HCT116 (cell line): ENCODE data around the gene TNFRSF18. TPM values are rescaled to one million over a fixed set of nuclear protein-coding genes. Genes with fewer than 3 reads are reported as not detected.

Source experiments
- ATAC-seq: fragments of 200-7000 bp; cut with Tn5 transposase; 2 replicates; pipeline ENCODE4 v1.9.1; 2020; ENCODE audit warnings: mild to moderate bottlenecking, moderate library complexity
- BruUV-seq: library from RNA; stranded (reverse); fragments of 400-500 nt; replicated peaks from 2 replicates; lab custom pipeline; 2021; lab: Mats Ljungman, UMichigan
- CTCF ChIA-PET: fragments of 300-600 bp; sonication (Branson Sonifier 250); formaldehyde crosslinking; loops from one replicate; lab custom pipeline; 2021; ENCODE audit warnings: antibody characterized with exemption; lab: Charles Lee
- POLR2A ChIA-PET: fragments of 300-600, 350-600 bp; sonication (Branson Sonifier 250); formaldehyde crosslinking; loops from one replicate; lab custom pipeline; 2021; ENCODE audit warnings: antibody characterized with exemption; lab: Charles Lee
- RAD21 ChIA-PET, 2 experiments: fragments of 300-600 bp; sonication (Branson Sonifier 250); formaldehyde crosslinking; loops; one replicate each; lab custom pipeline; 2023; ENCODE audit warnings: low total read pairs in 2 of 2; ENCODE audit not compliant: uncharacterized antibody in 2 of 2, unreplicated experiment in 2 of 2, low non-redundant PET in 1 of 2; lab: Charles Lee
- DNase-seq: peaks from one replicate; pipeline ENCODE4 v3.0.0-alpha.2; 2010; ENCODE audit warnings: low read depth, low spot score
- H2AFZ ChIP-seq: fragments of 200-600 bp; shearing (Covaris generic), sonication (generic); 2 replicates; pipeline ENCODE4 v1.6.1; 2017; ENCODE audit warnings: low read depth, mixed run types, mixed read lengths, antibody characterized with exemption, low read length; ENCODE audit not compliant: poor library complexity, severe bottlenecking
- H3K27ac ChIP-seq: 2 replicates; pipeline ENCODE4 v1.5.1; 2012; ENCODE audit warnings: low read depth, low read length
- H3K27me3 ChIP-seq: fragments of 200-600 bp; sonication (generic); 2 replicates; pipeline ENCODE4 v1.6.1; 2016; ENCODE audit warnings: mixed run types, low read length, mixed read lengths; ENCODE audit not compliant: insufficient read depth
- H3K36me3 ChIP-seq, 2 experiments: fragments of 200-500 bp in 1 of 2; fragments of 200-600 bp in 1 of 2; sonication (Bioruptor generic) in 1 of 2; sonication (generic) in 1 of 2; 2 replicates each; pipeline versions ENCODE4 v1.5.1 to v1.6.1; 2014 to 2016; ENCODE audit warnings: low read length in 2 of 2, inconsistent platforms in 1 of 2, mixed read lengths in 1 of 2, mixed run types in 1 of 2; ENCODE audit not compliant: insufficient read depth in 2 of 2, control insufficient read depth in 1 of 2
- H3K4me1 ChIP-seq, 2 experiments: fragments of 200-600 bp in 1 of 2; sonication (generic) in 1 of 2; 2 replicates each; pipeline versions ENCODE4 v1.5.1 to v1.6.1; 2012 to 2017; ENCODE audit warnings: low read length in 2 of 2, inconsistent platforms in 1 of 2, mild to moderate bottlenecking in 1 of 2, mixed read lengths in 1 of 2, mixed run types in 1 of 2, moderate library complexity in 1 of 2; ENCODE audit not compliant: insufficient read depth in 2 of 2, control insufficient read depth in 1 of 2
- H3K4me2 ChIP-seq: fragments of 200-600 bp; sonication (generic); 2 replicates; pipeline ENCODE4 v1.6.1; 2017; ENCODE audit warnings: mixed run types, low read length, mixed read lengths
- H3K4me3 ChIP-seq, 2 experiments: fragments of 200-600 bp in 1 of 2; sonication (generic) in 1 of 2; replicated peaks in 1 of 2; 2 replicates each; pipeline ENCODE4 v1.5.1; 2011 to 2016; ENCODE audit warnings: low read length in 2 of 2, control low read depth in 1 of 2, low read depth in 1 of 2, mild to moderate bottlenecking in 1 of 2, mixed read lengths in 1 of 2, mixed run types in 1 of 2
- H3K79me2 ChIP-seq: fragments of 200-600 bp; sonication (generic); 2 replicates; pipeline ENCODE4 v1.6.1; 2017; ENCODE audit warnings: mild to moderate bottlenecking, mixed run types, low read length, moderate library complexity, mixed read lengths; ENCODE audit not compliant: insufficient read depth
- H3K9ac ChIP-seq: fragments of 200-600 bp; sonication (generic); 2 replicates; pipeline ENCODE4 v1.6.1; 2016; ENCODE audit warnings: low read length, mixed read lengths
- H3K9me2 ChIP-seq: fragments of 200-600 bp; sonication (generic), shearing (Covaris generic); 2 replicates; pipeline ENCODE4 v1.6.1; 2017; ENCODE audit warnings: mixed run types, mild to moderate bottlenecking, moderate library complexity; ENCODE audit not compliant: insufficient read depth
- H3K9me3 ChIP-seq, 2 experiments: fragments of 200-500 bp in 1 of 2; fragments of 200-600 bp in 1 of 2; sonication (Bioruptor generic) in 1 of 2; sonication (generic) in 1 of 2; 2 replicates each; pipeline ENCODE4 v1.6.1; 2014 to 2017; ENCODE audit warnings: low read length in 2 of 2, mixed read lengths in 2 of 2, inconsistent platforms in 1 of 2, low read depth in 1 of 2, mild to moderate bottlenecking in 1 of 2, mixed run types in 1 of 2, moderate library complexity in 1 of 2; ENCODE audit not compliant: control insufficient read depth in 1 of 2, insufficient read depth in 1 of 2
- H4K20me1 ChIP-seq: fragments of 200-600 bp; sonication (generic), shearing (Covaris generic); 2 replicates; pipeline ENCODE4 v1.6.1; 2017; ENCODE audit warnings: mixed run types, mild to moderate bottlenecking, moderate library complexity; ENCODE audit not compliant: insufficient read depth
- ATF3 ChIP-seq: IDR thresholded peaks from 2 replicates; pipeline ENCODE4 v1.6.1; 2012
- CBX3 ChIP-seq: IDR thresholded peaks from 2 replicates; pipeline ENCODE4 v1.6.1; 2012; ENCODE audit warnings: low read depth
- CTCF ChIP-seq, 3 experiments: fragments of 200-600 bp in 1 of 3; sonication (generic) in 1 of 3; IDR thresholded peaks in 2 of 3; conservative IDR thresholded peaks in 1 of 3; 2 replicates each; pipeline ENCODE4 v1.5.1; 2012 to 2017; ENCODE audit warnings: low read depth in 2 of 3, low read length in 2 of 3, antibody characterized with exemption in 1 of 3, borderline replicate concordance in 1 of 3, control low read depth in 1 of 3, mild to moderate bottlenecking in 1 of 3, mixed read lengths in 1 of 3, mixed run types in 1 of 3, moderate library complexity in 1 of 3; ENCODE audit not compliant: insufficient read depth in 1 of 3
- EGR1 ChIP-seq: IDR thresholded peaks from 2 replicates; pipeline ENCODE4 v1.6.1; 2012; ENCODE audit warnings: low read depth
- ELF1 ChIP-seq: IDR thresholded peaks from 2 replicates; pipeline ENCODE4 v1.6.1; 2012; ENCODE audit warnings: low read depth, borderline replicate concordance
- EZH2 ChIP-seq: fragments of 200-600 bp; sonication (generic); IDR thresholded peaks from 2 replicates; pipeline ENCODE4 v1.6.1; 2017; ENCODE audit warnings: antibody characterized with exemption, mixed run types
- EZH2phosphoT487 ChIP-seq: fragments of 200-600 bp; IDR thresholded peaks from 2 replicates; pipeline ENCODE4 v1.6.1; 2018; ENCODE audit warnings: antibody characterized with exemption, borderline replicate concordance
- JUND ChIP-seq: IDR thresholded peaks from 2 replicates; pipeline ENCODE4 v1.6.1; 2012
- MAX ChIP-seq: IDR thresholded peaks from 2 replicates; pipeline ENCODE4 v1.6.1; 2012
- POLR2A ChIP-seq: IDR thresholded peaks from 2 replicates; pipeline ENCODE4 v1.7.0; 2011; ENCODE audit warnings: borderline replicate concordance; ENCODE audit not compliant: insufficient read depth, insufficient read length; ENCODE audit errors: extremely low read depth
- POLR2AphosphoS5 ChIP-seq: IDR thresholded peaks from 2 replicates; pipeline ENCODE4 v1.6.1; 2011; ENCODE audit warnings: mild to moderate bottlenecking, low read depth, low read length, moderate library complexity
- REST ChIP-seq: IDR thresholded peaks from 2 replicates; pipeline ENCODE4 v1.6.1; 2012; ENCODE audit warnings: low read depth
- SIN3A ChIP-seq: IDR thresholded peaks from 2 replicates; pipeline ENCODE4 v1.6.1; 2012; ENCODE audit warnings: low read depth
- SP1 ChIP-seq: IDR thresholded peaks from 2 replicates; pipeline ENCODE4 v1.6.1; 2012; ENCODE audit warnings: low read depth
- ZFX ChIP-seq: fragments of 450-650 bp; IDR thresholded peaks from 2 replicates; pipeline ENCODE4 v1.6.1; 2017
- ZNF274 ChIP-seq: fragments of 200-500 bp; sonication (Bioruptor generic); IDR thresholded peaks from 2 replicates; pipeline ENCODE4 v1.6.1; 2014; ENCODE audit warnings: mild to moderate bottlenecking, low read depth, low read length, inconsistent platforms
- intact Hi-C: fragments of 100-400 bp; cut with micrococcal nuclease; formaldehyde crosslinking; loops from 2 replicates; pipeline ENCODE4 v1.10.0; 2022
- total RNA-seq: library from RNA; stranded (reverse); gene quantifications from one replicate; pipeline ENCODE4 v1.2.1, GENCODE V29; 2021; ENCODE audit not compliant: unreplicated experiment

Gene TNFRSF18
- total RNA-seq, 1 experiment from 2014 or later, result 56.2 TPM

GRCh38 chr1:1187938-1188337, 18.5 kb downstream of the TNFRSF18 start (continued):
- no peak for TF ChIP-seq EZH2
- no peak for TF ChIP-seq SIN3A
- no peak for TF ChIP-seq SP1
- TF ChIP-seq POLR2A, result no peak
- TF ChIP-seq EGR1, result no peak
- TF ChIP-seq REST, result no peak
- TF ChIP-seq ELF1, result no peak
- TF ChIP-seq ZNF274, result no peak
- no peak for TF ChIP-seq JUND
- TF ChIP-seq EZH2phosphoT487, result no peak

GRCh38 chr1:1185101-1185765, 21.2 kb downstream of the TNFRSF18 start:
- DNase-seq, result no peak
- POLR2A ChIA-PET, result no interaction called here
- H2AFZ ChIP-seq, result no peak overlapping the region
- H3K9ac ChIP-seq, result no peak overlapping the region
- no peak overlapping the region for H3K27ac ChIP-seq
- RAD21 ChIA-PET, result no interaction called here
- H4K20me1 ChIP-seq, result no peaks in the 10 kb centered on the region
- no peaks in the 10 kb centered on the region for H3K9me3 ChIP-seq
- no TSS peak for BruUV-seq
- CTCF ChIA-PET, result no interaction called here
- no peaks in the 10 kb centered on the region for H3K27me3 ChIP-seq
- peaks cover 0 to 13% of the 10 kb centered on the region in 2 experiments; a peak in 2 of 4 replicates for H3K4me1 ChIP-seq
- H3K9me2 ChIP-seq, result no peaks in the 10 kb centered on the region
- ATAC-seq, result no peak
- TF ChIP-seq MAX (no peak), EGR1 (no peak), ATF3 (no peak), CBX3 (no peak), CTCF (IDR thresholded peaks at IDR 0.05 in 2 of 3, conservative IDR thresholded peaks at IDR 0.05 in 1 of 3; ENCODE audit: borderline replicate concordance in 1 of 3, insufficient read depth in 1 of 3, low read depth in 2 of 3, low read length in 2 of 3) (no peak), ZFX (no peak), POLR2AphosphoS5 (no peak), SP1 (no peak)
- H3K4me3 ChIP-seq, result no peak overlapping the region
- no peaks in the 10 kb centered on the region for H3K79me2 ChIP-seq
- no peak overlapping the region for H3K4me2 ChIP-seq
- intact Hi-C loops, result no loop called here
- no peaks in the 10 kb centered on the region for H3K36me3 ChIP-seq
